Endodermal cell (in vitro differentiated cells): ENCODE results near the gene BTN2A1. TPM values are rescaled to one million over a fixed set of nuclear protein-coding genes. Genes with fewer than 3 reads are reported as not detected.

Source experiments
- DNase-seq: peaks from one replicate; pipeline ENCODE4 v3.0.0-alpha.2; 2017
- H3K27ac ChIP-seq: 2 replicates; pipeline ENCODE4 v1.5.1; 2013; ENCODE audit warnings: mild to moderate bottlenecking, low read depth, low read length, moderate library complexity
- H3K27me3 ChIP-seq: 2 replicates; pipeline ENCODE4 v1.6.1; 2013; ENCODE audit warnings: mild to moderate bottlenecking, low read length, moderate library complexity; ENCODE audit not compliant: insufficient read depth, control insufficient read depth, poor library complexity, severe bottlenecking
- H3K36me3 ChIP-seq: 2 replicates; pipeline ENCODE4 v1.7.0; 2013; ENCODE audit warnings: mild to moderate bottlenecking, low read length, moderate library complexity; ENCODE audit not compliant: control insufficient read depth, insufficient read depth
- H3K4me1 ChIP-seq: one replicate; pipeline ENCODE4 v1.7.0; 2013; ENCODE audit warnings: low read length; ENCODE audit not compliant: control insufficient read depth, insufficient read depth
- H3K4me3 ChIP-seq: 2 replicates; pipeline ENCODE4 v1.5.1; 2013; ENCODE audit warnings: mild to moderate bottlenecking, low read length, moderate library complexity
- H3K9ac ChIP-seq: 2 replicates; pipeline ENCODE4 v1.6.1; 2013; ENCODE audit warnings: mild to moderate bottlenecking, low read length, moderate library complexity; ENCODE audit not compliant: poor library complexity, severe bottlenecking; ENCODE audit errors: extremely low read depth
- H3K9me3 ChIP-seq: 2 replicates; pipeline ENCODE4 v1.6.1; 2013; ENCODE audit warnings: mild to moderate bottlenecking, low read length, moderate library complexity; ENCODE audit not compliant: control insufficient read depth
- H3K27ac Mint-ChIP-seq: 2 replicates; pipeline ENCODE4 v1.8.0; 2020; ENCODE audit warnings: mixed read lengths
- H3K27me3 Mint-ChIP-seq: 2 replicates; pipeline ENCODE4 v1.8.0; 2021; ENCODE audit warnings: mild to moderate bottlenecking, mixed read lengths; ENCODE audit not compliant: insufficient read depth
- H3K36me3 Mint-ChIP-seq: 2 replicates; pipeline ENCODE4 v1.8.0; 2020; ENCODE audit warnings: low read depth, mixed read lengths
- H3K4me1 Mint-ChIP-seq: 2 replicates; pipeline ENCODE4 v1.8.0; 2020; ENCODE audit warnings: mixed read lengths
- H3K4me3 Mint-ChIP-seq: 2 replicates; pipeline ENCODE4 v1.8.0; 2020; ENCODE audit warnings: mild to moderate bottlenecking, moderate library complexity, mixed read lengths
- H3K9me3 Mint-ChIP-seq: 2 replicates; pipeline ENCODE4 v1.8.0; 2020; ENCODE audit warnings: mild to moderate bottlenecking, mixed read lengths
- WGBS, 2 experiments: methylation state at CpG; one replicate each; pipeline versions ENCODE4 v1.1.5 to v1.1.7; 2013; ENCODE audit warnings: missing lambda C conversion rate in 2 of 2, mixed read lengths in 1 of 2; ENCODE audit not compliant: insufficient coverage in 1 of 2, insufficient read length in 1 of 2; 5-methylcytosine and 5-hydroxymethylcytosine counted together
- total RNA-seq, 2 donors: library from RNA; stranded (reverse); fragmentation: NEBNext Ultra II Directional in 1 of 2; extraction: Animal tissue kit (Norgen Biotek cat#: 25700) in 1 of 2; gene quantifications; 2 replicates in 1 of 2; 3 replicates in 1 of 2; pipeline ENCODE4 v1.2.1, GENCODE V29; 2021
- TF ChIP-seq, protein P1 (sequence below): fragments of 200-600 bp; sonication (generic); conservative IDR thresholded peaks from 2 replicates; pipeline ENCODE4 v1.5.0; 2021; ENCODE audit warnings: antibody characterized with exemption, mild to moderate bottlenecking

Gene BTN2A1
- total RNA-seq, 2 donors from 2014 or later, result 15.0 to 18.7 TPM

GRCh38 chr6:26485112-26485780 lies 27.5 kb downstream of the BTN2A1 start:
- Mint-ChIP-seq H3K9me3 (peaks cover 13% of the 10 kb centered on the region), H3K4me3 (no peak overlapping the region), H3K4me1 (no peaks in the 10 kb centered on the region), H3K27me3 (peaks cover 18% of the 10 kb centered on the region), H3K36me3 (no peaks in the 10 kb centered on the region), H3K27ac (no peak overlapping the region)
- Histone ChIP-seq H3K9ac (no peak overlapping the region), H3K27me3 (no peaks in the 10 kb centered on the region), H3K4me1 (no peaks in the 10 kb centered on the region), H3K4me3 (no peak overlapping the region), H3K9me3 (peaks cover 3% of the 10 kb centered on the region), H3K27ac (no peak overlapping the region), H3K36me3 (no peaks in the 10 kb centered on the region)
- DNase-seq, result no peak
- 97 to 100% methylated on average over 2 to 6 of the region's 6 CpGs for WGBS, 2 experiments
- TF ChIP-seq, protein P1, sequence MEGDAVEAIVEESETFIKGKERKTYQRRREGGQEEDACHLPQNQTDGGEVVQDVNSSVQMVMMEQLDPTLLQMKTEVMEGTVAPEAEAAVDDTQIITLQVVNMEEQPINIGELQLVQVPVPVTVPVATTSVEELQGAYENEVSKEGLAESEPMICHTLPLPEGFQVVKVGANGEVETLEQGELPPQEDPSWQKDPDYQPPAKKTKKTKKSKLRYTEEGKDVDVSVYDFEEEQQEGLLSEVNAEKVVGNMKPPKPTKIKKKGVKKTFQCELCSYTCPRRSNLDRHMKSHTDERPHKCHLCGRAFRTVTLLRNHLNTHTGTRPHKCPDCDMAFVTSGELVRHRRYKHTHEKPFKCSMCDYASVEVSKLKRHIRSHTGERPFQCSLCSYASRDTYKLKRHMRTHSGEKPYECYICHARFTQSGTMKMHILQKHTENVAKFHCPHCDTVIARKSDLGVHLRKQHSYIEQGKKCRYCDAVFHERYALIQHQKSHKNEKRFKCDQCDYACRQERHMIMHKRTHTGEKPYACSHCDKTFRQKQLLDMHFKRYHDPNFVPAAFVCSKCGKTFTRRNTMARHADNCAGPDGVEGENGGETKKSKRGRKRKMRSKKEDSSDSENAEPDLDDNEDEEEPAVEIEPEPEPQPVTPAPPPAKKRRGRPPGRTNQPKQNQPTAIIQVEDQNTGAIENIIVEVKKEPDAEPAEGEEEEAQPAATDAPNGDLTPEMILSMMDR, result no peak

DNA sequence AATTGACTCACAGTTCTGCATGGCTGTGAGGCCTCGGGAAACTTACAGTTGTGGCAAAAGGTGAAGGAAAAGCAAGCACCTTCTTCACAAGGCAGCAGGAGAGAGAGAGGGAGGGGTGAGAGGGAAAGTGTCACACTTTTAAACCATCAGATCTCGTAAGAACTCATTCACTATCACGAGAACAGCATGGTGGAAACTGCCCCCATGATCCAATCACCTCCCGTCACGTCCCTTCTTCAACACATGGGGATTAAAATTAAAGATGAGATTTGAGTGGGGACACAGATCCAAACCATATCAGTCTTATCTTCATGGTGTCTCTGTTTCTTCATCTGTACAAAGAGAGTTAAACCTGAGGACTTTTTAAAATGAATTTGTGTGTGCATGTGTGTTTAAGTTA lies 28.6 kb downstream of the BTN2A1 start:
- H3K27me3 Mint-ChIP-seq, result peaks cover 15% of the 10 kb centered on the region
- no peak for DNase-seq
- Histone ChIP-seq H3K9ac (no peak overlapping the region), H3K36me3 (no peaks in the 10 kb centered on the region), H3K4me1 (peaks cover under 1% of the 10 kb centered on the region), H3K4me3 (no peak overlapping the region), H3K27me3 (no peaks in the 10 kb centered on the region), H3K9me3 (no peaks in the 10 kb centered on the region), H3K27ac (no peak overlapping the region)
- peaks cover 6% of the 10 kb centered on the region for H3K9me3 Mint-ChIP-seq
- 91 to 99% methylated on average over 5 of the region's 5 CpGs for WGBS, 2 experiments
- TF ChIP-seq, protein P1, result no peak
- no peaks in the 10 kb centered on the region for H3K36me3 Mint-ChIP-seq
- H3K4me3 Mint-ChIP-seq, result no peak overlapping the region
- H3K27ac Mint-ChIP-seq, result no peak overlapping the region
- peaks cover 4% of the 10 kb centered on the region for H3K4me1 Mint-ChIP-seq

DNA sequence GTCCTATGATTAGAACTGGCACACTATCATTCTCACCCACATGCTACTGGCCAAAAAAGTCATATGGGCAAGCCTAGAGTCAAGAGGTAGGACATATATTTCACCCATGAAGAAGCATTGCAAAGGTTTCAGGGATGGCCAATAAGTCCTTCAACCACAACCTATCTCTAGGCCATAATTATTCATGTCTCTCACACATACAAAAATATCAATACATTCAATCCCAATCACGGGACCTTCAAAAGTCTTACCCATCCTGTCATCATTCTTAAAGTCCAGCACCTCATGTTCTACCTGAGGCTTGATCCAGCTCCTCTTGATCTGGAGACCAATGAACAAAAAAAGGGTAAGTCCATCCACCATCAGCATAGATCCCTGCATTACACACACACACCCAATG lies 29.7 kb downstream of the BTN2A1 start:
- Histone ChIP-seq H3K27ac (no peak overlapping the region), H3K9ac (no peak overlapping the region), H3K27me3 (no peaks in the 10 kb centered on the region), H3K36me3 (no peaks in the 10 kb centered on the region), H3K4me3 (no peak overlapping the region), H3K4me1 (peaks cover 2% of the 10 kb centered on the region), H3K9me3 (no peaks in the 10 kb centered on the region)
- Mint-ChIP-seq H3K27ac (no peak overlapping the region), H3K27me3 (peaks cover 14% of the 10 kb centered on the region), H3K4me1 (peaks cover 10% of the 10 kb centered on the region), H3K9me3 (peaks cover 4% of the 10 kb centered on the region), H3K4me3 (no peak overlapping the region), H3K36me3 (no peaks in the 10 kb centered on the region)
- 91 to 100% methylated on average over 1 of the region's 1 CpG for WGBS, 2 experiments
- no peak for DNase-seq
- TF ChIP-seq, protein P1, result no peak
